HG03066 (cell line): ENCODE data around the gene TUBB2A.
A peak's percentile ranks its signal among the peaks of the same experiment; 100 is the strongest.
"Not testable (repeated sequence)": the region's sequence is repeated elsewhere in the genome, so short reads cannot be mapped to it uniquely, and the experiment has no call there.

Experiments used
- ATAC-seq: cut with Tn5 transposase; IDR thresholded peaks from one replicate; pipeline ENCODE4 v1.9.1; 2021; ENCODE audit warnings: low read depth; ENCODE audit not compliant: unreplicated experiment

The TUBB2A gene

GRCh38 chr6:3157131-3157933 is at the start of gene TUBB2A:
TUBB2A (minus strand) TSS chr6:3157544; CDS start chr6:3157463, 81 bp downstream.
- peak; percentile 66 for ATAC-seq

- ATAC-seq: no peak
Measured at GRCh38 chr6:3206339-3207015, 49.1 kb upstream of the TUBB2A start.

DNA sequence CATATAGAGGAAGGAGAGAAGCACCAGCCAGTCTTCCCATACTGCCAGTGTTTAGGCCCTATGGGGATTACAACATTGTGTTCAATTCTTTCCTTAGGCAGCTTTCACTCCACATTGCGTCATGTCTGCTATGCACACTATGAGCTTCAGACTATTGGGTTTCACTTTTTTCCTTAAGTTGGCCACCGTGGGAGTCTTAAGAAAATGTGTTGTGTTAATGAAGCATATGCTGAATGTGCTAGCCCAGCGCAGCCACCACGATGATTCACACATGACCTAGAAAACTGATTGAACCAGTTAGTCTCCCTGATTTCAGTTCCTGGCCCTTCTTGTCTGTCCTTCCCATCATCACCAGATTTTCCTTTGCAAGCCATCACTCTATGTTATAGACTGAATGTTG is 48.6 kb upstream of the TUBB2A start:
- ATAC-seq: no peak

DNA sequence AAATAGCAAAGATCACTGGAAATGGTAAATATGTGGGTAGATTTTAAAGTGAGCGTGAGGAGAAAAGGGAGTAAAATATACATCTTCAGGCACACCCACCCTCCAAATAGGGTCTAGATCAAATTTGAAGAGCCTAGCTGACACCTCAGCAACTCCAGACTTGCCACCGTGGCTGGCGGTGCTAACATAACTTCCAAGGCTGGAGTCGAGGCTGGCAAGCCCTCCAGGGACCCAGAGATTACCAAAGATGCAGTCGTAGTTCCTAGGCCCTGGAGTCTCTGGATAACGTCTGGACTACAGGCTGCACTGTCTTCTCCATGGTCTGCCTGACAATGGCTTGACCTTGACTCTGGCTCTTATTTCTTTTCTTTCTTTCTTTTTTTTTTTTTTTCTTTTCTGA is 47.6 kb upstream of the TUBB2A start:
- no peak for ATAC-seq

GRCh38 chr6:3202999-3203696 is 45.8 kb upstream of the TUBB2A start:
- no peak for ATAC-seq

DNA sequence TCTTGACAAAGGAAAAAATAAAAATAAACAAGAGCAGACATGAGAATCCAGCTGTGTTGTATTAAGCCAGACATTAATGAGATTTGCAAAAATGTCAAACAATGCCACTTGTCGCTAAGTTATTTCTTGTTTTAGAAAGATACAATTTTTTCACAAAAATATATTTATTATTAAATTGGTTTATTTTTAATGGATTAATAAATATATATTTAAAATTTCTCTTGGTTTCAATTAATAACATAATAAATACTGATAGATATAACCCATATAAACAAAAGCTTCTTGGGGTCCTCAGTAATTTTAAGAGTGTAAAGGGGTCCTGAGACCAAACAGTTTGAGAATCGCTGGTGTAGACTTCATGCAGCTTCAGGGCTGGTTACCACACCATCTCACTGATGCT is 44.0 kb upstream of the TUBB2A start:
- no peak for ATAC-seq

- no peak for ATAC-seq
Measured at GRCh38 chr6:3200682-3201081, 43.3 kb upstream of the TUBB2A start.

GRCh38 chr6:3199382-3199781 is 42.0 kb upstream of the TUBB2A start:
- no peak for ATAC-seq

DNA sequence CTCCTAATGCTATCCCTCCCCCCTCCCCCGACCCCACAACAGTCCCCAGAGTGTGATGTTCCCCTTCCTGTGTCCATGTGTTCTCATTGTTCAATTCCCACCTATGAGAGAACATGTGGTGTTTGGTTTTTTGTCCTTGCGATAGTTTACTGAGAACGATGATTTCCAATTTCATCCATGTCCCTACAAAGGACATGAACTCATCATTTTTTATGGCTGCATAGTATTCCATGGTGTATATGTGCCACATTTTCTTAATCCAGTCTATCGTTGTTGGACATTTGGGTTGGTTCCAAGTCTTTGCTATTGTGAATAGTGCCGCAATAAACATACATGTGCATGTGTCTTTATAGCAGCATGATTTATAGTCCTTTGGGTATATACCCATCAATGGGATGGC is 40.4 kb upstream of the TUBB2A start:
- ATAC-seq: not testable (repeated sequence)

- ATAC-seq: no peak
Measured at GRCh38 chr6:3196770-3197169, 39.4 kb upstream of the TUBB2A start.

GRCh38 chr6:3195695-3196497 is 38.6 kb upstream of the TUBB2A start:
- no peak for ATAC-seq

DNA sequence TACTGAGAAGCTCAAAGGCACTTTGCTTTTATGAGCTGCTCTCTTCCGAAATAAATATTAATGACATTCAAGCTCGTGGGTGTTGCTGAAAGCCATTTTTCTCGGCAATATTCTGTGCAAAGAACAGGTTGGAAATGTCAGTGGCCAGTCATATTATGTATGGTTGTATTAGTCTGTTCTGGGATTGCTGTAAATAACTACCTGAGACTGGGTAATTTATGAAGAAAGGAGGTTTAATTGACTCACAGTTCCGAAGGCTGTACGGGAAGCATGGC is 38.0 kb upstream of the TUBB2A start:
- ATAC-seq: no peak

DNA sequence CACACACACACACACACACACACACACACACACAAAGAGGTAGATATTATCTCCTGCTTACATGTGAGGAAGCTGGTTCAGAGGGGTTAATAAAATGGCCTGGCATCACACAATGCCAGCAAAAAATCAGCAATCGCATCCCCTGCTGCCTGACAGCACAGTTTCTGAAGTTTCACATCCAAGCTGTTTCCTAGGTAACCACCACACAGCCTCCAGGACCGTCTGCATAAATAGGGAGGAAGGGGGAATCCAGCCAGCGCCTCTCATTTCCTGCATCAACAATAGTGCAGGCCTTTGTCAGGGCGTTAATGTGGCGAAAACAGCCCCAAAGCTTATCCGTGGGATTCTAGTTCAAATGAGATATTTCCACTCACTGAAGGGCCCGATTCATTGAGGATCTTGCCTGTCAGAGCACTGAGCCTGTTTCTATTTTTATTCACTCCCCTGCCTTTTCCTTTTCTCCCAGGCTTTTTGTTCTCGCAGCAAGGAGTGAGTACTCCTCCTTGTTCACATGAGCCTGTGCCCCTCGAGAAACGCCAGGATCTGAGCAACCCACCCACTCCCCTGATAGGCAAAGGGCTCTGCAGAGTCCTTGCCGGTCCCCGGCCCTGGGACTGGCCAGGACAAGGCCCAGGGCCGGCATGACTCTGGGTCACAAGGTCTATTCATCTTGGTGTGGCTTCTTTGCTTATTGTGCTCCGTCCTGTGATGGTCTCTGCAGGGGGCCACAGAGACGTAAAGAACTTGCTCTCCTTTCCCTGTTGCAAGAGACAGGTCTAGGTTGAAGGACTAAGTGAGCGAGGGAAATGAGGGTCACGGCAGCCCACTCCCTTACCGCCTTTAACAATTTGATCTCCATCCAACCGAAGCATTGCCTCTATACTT is 37.4 kb upstream of the TUBB2A start:
- no peak for ATAC-seq

- ATAC-seq: no peak
Measured at GRCh38 chr6:3193102-3193849, 35.9 kb upstream of the TUBB2A start.

DNA sequence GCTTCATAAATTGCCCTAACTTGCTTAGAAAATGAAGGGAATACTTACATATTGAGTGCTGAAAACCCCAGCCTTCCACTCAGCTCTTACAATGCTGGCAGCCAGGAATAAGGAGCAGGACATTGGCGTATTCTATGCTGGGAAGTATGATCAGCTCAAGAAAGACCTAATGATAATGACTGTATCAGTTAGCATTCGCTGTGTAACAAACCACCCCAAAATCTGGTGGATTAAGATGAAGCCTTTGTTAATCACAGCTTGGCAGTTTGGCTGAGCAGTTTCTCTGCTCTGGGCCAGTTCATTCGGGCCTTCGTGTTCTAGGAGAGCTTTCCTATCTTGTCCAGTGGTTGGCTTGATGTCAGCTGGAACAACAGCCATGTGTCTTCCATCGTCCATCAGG is 33.4 kb upstream of the TUBB2A start:
- ATAC-seq: no peak

GRCh38 chr6:3190056-3190455 is 32.7 kb upstream of the TUBB2A start:
- ATAC-seq: no peak

DNA sequence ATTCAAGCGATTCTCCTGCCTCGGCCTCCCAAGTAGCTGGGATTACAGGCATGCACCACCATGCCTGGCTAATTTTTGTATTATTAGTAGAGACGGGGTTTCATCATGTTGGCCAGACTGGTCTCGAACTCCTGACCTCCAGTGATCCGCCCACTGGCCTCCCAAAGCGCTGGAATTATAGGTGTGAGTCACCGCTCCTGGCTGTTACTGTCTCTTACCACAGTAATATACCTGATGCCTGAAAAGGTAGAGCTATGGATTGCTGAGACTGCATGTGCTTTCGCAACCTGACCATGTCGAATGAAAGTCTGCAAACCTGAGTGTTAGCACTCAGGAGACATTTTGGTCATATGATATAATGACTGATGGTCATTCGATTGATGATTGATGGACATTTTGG is 31.8 kb upstream of the TUBB2A start:
- not testable (repeated sequence) for ATAC-seq

- ATAC-seq: no peak
Measured at GRCh38 chr6:3188262-3188661, 30.9 kb upstream of the TUBB2A start.

GRCh38 chr6:3186974-3187382 is 29.6 kb upstream of the TUBB2A start:
- no peak for ATAC-seq
